NCI-H1417 treated with DMSO at 0.1 percent for 48 hours (cell line): ENCODE results near the gene D2HGDH.
"Not testable (repeated sequence)": the region's sequence is repeated elsewhere in the genome, so short reads cannot be mapped to it uniquely, and the experiment has no call there.

Experiments used
- DNase-seq: peaks from one replicate; lab custom pipeline; 2025; lab: John Stamatoyannopoulos, UW

The D2HGDH gene

GRCh38 chr2:241768850-241769249 lies 34.4 kb downstream of the D2HGDH start:
- no peak for DNase-seq

GRCh38 chr2:241769819-241770184 lies 35.4 kb downstream of the D2HGDH start:
- DNase-seq: no peak

GRCh38 chr2:241770185-241770935 lies 35.9 kb downstream of the D2HGDH start:
- DNase-seq: no peak

- DNase-seq: no peak
These were observed 36.5 kb downstream of the D2HGDH start for GRCh38 chr2:241770936-241771285.

GRCh38 chr2:241771286-241772062 lies 37.0 kb downstream of the D2HGDH start:
- no peak for DNase-seq

GRCh38 chr2:241772063-241772499 lies 37.7 kb downstream of the D2HGDH start:
- DNase-seq: no peak

- DNase-seq: peak; percentile 18
These were observed 39.3 kb downstream of the D2HGDH start for GRCh38 chr2:241773511-241774418.

- peak; percentile 9 for DNase-seq
These were observed 40.2 kb downstream of the D2HGDH start for GRCh38 chr2:241774419-241775222.

- DNase-seq: no peak
These were observed 41.1 kb downstream of the D2HGDH start for GRCh38 chr2:241775223-241776177.

- no peak for DNase-seq
These were observed 42.1 kb downstream of the D2HGDH start, which contains the start of gene GAL3ST2 for GRCh38 chr2:241776336-241777169. Gene GAL3ST2 (plus strand): TSS chr2:241776822. CDS start chr2:241776956, 134 bp downstream.

- DNase-seq: no peak
These were observed 42.8 kb downstream of the D2HGDH start for GRCh38 chr2:241777170-241777685.

- no peak for DNase-seq
These were observed 43.5 kb downstream of the D2HGDH start for GRCh38 chr2:241777686-241778627.

GRCh38 chr2:241780939-241781569 lies 46.6 kb downstream of the D2HGDH start:
- DNase-seq: no peak

GRCh38 chr2:241782053-241782452 lies 47.6 kb downstream of the D2HGDH start:
- DNase-seq: not testable (repeated sequence)

- DNase-seq: no peak
These were observed 53.7 kb downstream of the D2HGDH start for GRCh38 chr2:241788135-241788534.

GRCh38 chr2:241788572-241788971 lies 54.1 kb downstream of the D2HGDH start:
- DNase-seq: no peak

GRCh38 chr2:241791385-241791784 lies 57.0 kb downstream of the D2HGDH start:
- not testable (repeated sequence) for DNase-seq
